ENCODE results near the gene SLC17A9. TPM values are rescaled to one million over a fixed set of nuclear protein-coding genes. Genes with fewer than 3 reads are reported as not detected.
A peak's percentile ranks its signal among the peaks of the same experiment; 100 is the strongest.

SLC17A9 gene
- total and polyA plus RNA-seq, 2 of the 8 experiments (the other 6 are each of a cell fraction or from before 2014, with no cell fraction given): 23.5 to 35.2 TPM

DNA sequence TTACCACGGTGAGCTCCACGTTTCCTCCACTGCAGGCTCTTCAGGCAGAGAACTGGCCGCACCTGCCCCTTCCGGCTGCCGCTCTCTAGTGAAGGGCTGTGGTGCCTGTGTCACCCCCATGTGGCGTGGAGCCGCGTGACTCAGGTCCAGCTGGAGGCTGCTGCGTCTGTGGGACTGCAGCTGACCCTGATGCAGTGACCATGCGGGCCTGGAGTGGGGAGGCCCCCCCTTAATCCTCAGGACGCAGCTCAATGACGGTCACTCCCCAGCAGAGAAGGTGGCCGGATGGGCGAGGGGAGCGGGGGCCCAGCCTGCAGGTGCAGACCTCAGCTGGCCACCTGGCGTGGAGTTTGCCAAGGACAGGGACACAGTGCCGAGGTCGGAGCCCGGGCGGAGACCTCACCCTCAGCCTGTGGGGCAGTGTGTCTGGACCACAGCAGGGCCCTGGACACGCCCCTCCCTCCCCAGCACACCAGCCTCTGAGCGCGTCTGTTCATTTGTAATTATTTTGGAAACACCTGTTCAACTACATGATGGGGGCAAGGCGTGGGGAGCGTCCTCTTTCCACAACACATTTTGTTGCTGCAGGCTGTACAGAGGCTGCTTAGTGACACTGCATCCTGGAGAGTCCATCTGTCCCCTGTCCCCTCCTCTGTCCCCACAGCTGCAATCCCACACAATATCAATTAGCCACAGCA lies 43.5 kb downstream of the SLC17A9 start:
- no peak overlapping the region for H4K8ac ChIP-seq (ENCODE audit: extremely low read depth, insufficient read depth, low read length)
- H3K56ac ChIP-seq (replicated peaks; ENCODE audit: insufficient read length, low read depth, low read length): no peak overlapping the region
- H3K79me2 ChIP-seq (ENCODE audit: control insufficient read depth in 1 of 2, insufficient read depth in 2 of 2, low read length in 2 of 2): no peaks in the 10 kb centered on the region
- H2BK120ac ChIP-seq (replicated peaks; ENCODE audit: low read depth, low read length): no peak overlapping the region
- TF ChIP-seq SAP30 (IDR thresholded peaks at IDR 0.05; ENCODE audit: insufficient read depth, insufficient replicate concordance, low read length) (no peak), BCL11A (IDR thresholded peaks at IDR 0.05; ENCODE audit: low read depth in 2 of 2, low read length in 2 of 2) (no peak), CBX8 (IDR thresholded peaks at IDR 0.05; ENCODE audit: borderline replicate concordance, low read depth, low read length) (no peak), FOSL1 (IDR thresholded peaks at IDR 0.05; ENCODE audit: insufficient read depth, low read depth, low read length) (no peak), TCF12 (IDR thresholded peaks at IDR 0.05; ENCODE audit: low read depth, low read length) (no peak), HDAC2 (IDR thresholded peaks at IDR 0.05; ENCODE audit: borderline replicate concordance in 1 of 2, low read depth in 2 of 2, low read length in 2 of 2) (no peak)
- no peak overlapping the region for H3K4me3 ChIP-seq (ENCODE audit: extremely low read depth in 1 of 4, insufficient read depth in 2 of 4, low read depth in 3 of 4, low read length in 4 of 4)
- no peak overlapping the region for H4K91ac ChIP-seq (replicated peaks; ENCODE audit: insufficient read length, low read length)
- peaks cover 0 to 5% (median 2%) of the 10 kb centered on the region in 4 experiments; a peak in 3 of 7 replicates for H3K27me3 ChIP-seq (replicated peaks in 1 of 4; ENCODE audit: control insufficient read depth in 3 of 4, extremely low read depth in 1 of 4, insufficient read depth in 3 of 4, low read length in 3 of 4)
- H3K27ac ChIP-seq (ENCODE audit: low read depth, low read length): no peak overlapping the region
- H2BK12ac ChIP-seq (ENCODE audit: low read depth, low read length): peak overlapping the region; percentile 43; the same call in 1 of the 2 replicates
- H2BK5ac ChIP-seq (ENCODE audit: low read depth, low read length): no peak overlapping the region
- H3K79me1 ChIP-seq (ENCODE audit: low read depth, low read length): no peaks in the 10 kb centered on the region; the same call in 1 of the 2 replicates
- H2AK5ac ChIP-seq (ENCODE audit: low read depth, low read length): no peak overlapping the region
- no peak overlapping the region for H2BK20ac ChIP-seq (ENCODE audit: low read length)
- 93% methylated on average over 20 of the region's 25 CpGs; no CpG with 5 or more reads in 1 of the 2 experiments for WGBS, 2 experiments (ENCODE audit: extremely low coverage in 1 of 2, insufficient coverage in 1 of 2, insufficient read length in 1 of 2, insufficient replicate concordance in 2 of 2, low coverage in 1 of 2, low lambda C conversion rate in 2 of 2, missing lambda C conversion rate in 1 of 2)
- FAIRE-seq (no peak), DNase-seq (ENCODE audit: low read depth in 1 of 2, low spot score in 2 of 2) (no peak)
- H3K9me3 ChIP-seq (ENCODE audit: insufficient read depth in 2 of 2, low read depth in 1 of 2, low read length in 1 of 2): no peaks in the 10 kb centered on the region
- no peak overlapping the region for H3K18ac ChIP-seq (ENCODE audit: extremely low read depth, low read length)
- H3K4ac ChIP-seq (replicated peaks; ENCODE audit: insufficient read length, low read depth, low read length): no peak overlapping the region
- no peaks in the 10 kb centered on the region for H3K23me2 ChIP-seq (ENCODE audit: low read depth, low read length)
- H3K36me3 ChIP-seq (ENCODE audit: control insufficient read depth in 2 of 4, insufficient read depth in 4 of 4, low read length in 3 of 4): no peaks in the 10 kb centered on the region
- H2BK15ac ChIP-seq (ENCODE audit: low read length): no peak overlapping the region
- CTCF ChIA-PET (ENCODE audit: partially characterized antibody): interaction anchor here (1.2 to 4.0 kb wide), 8 partner anchors 8 to 450 kb away, joined by 3 to 22 read pairs (median 8); no protein-coding TSS in a partner anchor
- no peak overlapping the region for H3K23ac ChIP-seq (ENCODE audit: insufficient read length)
- H3K4me1 ChIP-seq (replicated peaks in 1 of 4; ENCODE audit: control insufficient read depth in 3 of 4, insufficient read depth in 4 of 4, low read length in 3 of 4): peaks cover 0 to 13% (median 7%) of the 10 kb centered on the region in 4 experiments; a peak in 5 of 7 replicates
- peaks cover 0 to 5% of the 10 kb centered on the region in 2 experiments for H4K20me1 ChIP-seq (replicated peaks in 1 of 2; ENCODE audit: control insufficient read depth in 1 of 2, insufficient read depth in 2 of 2, low read length in 2 of 2)
- H3K14ac ChIP-seq (ENCODE audit: insufficient read length): no peak overlapping the region
- no peak overlapping the region for H2AFZ ChIP-seq (ENCODE audit: low read length)
- H4K5ac ChIP-seq (ENCODE audit: insufficient read length, low read depth, low read length): no peak overlapping the region
- no peak overlapping the region for H3K4me2 ChIP-seq (ENCODE audit: insufficient read depth in 1 of 2, low read depth in 2 of 2, low read length in 2 of 2)
- POLR2A ChIA-PET (ENCODE audit: partially characterized antibody): interaction anchor here (1.1 to 2.7 kb wide), 2 partner anchors 11 to 25 kb away, joined by 3 to 9 read pairs; no protein-coding TSS in a partner anchor
- no peak overlapping the region for H3K9ac ChIP-seq (replicated peaks in 1 of 4; ENCODE audit: extremely low read depth in 1 of 4, low read depth in 3 of 4, low read length in 3 of 4)

All from H1 (cell line).